ENCODE results near the gene CD109. TPM values are rescaled to one million over a fixed set of nuclear protein-coding genes. Genes with fewer than 3 reads are reported as not detected.

CD109 gene
- total RNA-seq, 1 donor from 2014 or later: 1.5 TPM

DNA sequence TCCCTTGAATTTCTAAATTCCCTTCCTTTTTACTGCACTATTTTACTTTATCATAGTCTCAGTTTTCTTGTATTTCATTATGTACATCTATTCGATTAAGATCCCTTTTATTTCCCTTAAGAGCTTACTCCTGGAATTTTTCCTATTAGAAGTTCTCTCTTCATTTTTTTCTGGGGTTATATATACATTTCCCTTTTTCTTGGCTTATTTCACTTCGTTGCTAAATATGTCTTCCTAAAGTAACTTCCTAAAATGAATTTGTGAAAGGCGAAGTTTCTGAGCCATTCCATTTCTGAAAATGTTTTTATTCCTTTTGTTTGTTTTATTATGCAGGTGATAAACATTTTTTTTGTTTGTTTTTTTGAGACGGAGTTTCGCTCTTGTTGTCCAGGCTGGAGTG is 5.9 kb upstream of the CD109 start:
- TF ChIP-seq, protein P1, sequence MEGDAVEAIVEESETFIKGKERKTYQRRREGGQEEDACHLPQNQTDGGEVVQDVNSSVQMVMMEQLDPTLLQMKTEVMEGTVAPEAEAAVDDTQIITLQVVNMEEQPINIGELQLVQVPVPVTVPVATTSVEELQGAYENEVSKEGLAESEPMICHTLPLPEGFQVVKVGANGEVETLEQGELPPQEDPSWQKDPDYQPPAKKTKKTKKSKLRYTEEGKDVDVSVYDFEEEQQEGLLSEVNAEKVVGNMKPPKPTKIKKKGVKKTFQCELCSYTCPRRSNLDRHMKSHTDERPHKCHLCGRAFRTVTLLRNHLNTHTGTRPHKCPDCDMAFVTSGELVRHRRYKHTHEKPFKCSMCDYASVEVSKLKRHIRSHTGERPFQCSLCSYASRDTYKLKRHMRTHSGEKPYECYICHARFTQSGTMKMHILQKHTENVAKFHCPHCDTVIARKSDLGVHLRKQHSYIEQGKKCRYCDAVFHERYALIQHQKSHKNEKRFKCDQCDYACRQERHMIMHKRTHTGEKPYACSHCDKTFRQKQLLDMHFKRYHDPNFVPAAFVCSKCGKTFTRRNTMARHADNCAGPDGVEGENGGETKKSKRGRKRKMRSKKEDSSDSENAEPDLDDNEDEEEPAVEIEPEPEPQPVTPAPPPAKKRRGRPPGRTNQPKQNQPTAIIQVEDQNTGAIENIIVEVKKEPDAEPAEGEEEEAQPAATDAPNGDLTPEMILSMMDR (conservative IDR thresholded peaks at IDR 0.05): no peak
- H3K36me3 Mint-ChIP-seq: no peaks in the 10 kb centered on the region
- no peak overlapping the region for H3K4me3 Mint-ChIP-seq

DNA sequence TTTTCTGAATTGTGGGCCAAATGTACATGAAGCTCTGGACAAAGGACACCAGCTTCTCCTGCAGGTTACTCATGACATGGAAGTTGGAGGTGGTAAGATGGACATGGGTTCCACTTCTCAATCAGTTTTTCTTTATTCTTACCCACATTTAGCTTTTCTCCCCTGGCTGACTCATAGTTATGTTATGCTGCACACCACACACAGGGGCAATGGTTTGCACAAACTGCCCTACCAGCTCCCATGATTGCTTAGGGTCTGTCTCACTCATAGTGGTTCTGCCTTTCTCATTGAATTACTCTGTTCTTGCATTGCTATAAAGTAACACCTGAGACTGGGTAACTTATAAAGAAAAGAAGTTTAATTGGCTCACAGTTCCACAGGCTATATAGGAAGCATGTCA is 4.5 kb upstream of the CD109 start:
- TF ChIP-seq, protein P1 (conservative IDR thresholded peaks at IDR 0.05): no peak
- no peaks in the 10 kb centered on the region for H3K4me1 Mint-ChIP-seq (ENCODE audit: unreplicated experiment)
- H3K9me3 Mint-ChIP-seq: no peaks in the 10 kb centered on the region
- peaks cover 25% of the 10 kb centered on the region for H3K27me3 Mint-ChIP-seq
- no peak overlapping the region for H3K4me3 Mint-ChIP-seq
- no peaks in the 10 kb centered on the region for H3K36me3 Mint-ChIP-seq
- no peak for DNase-seq (ENCODE audit: extremely low spot score, unreplicated experiment)
- no peak overlapping the region for H3K27ac Mint-ChIP-seq

More for the DNA sequence above, 5.9 kb upstream of the CD109 start:
- no peak overlapping the region for H3K27ac Mint-ChIP-seq
- no peaks in the 10 kb centered on the region for H3K9me3 Mint-ChIP-seq
- H3K27me3 Mint-ChIP-seq: peaks cover 23% of the 10 kb centered on the region
- no peak for DNase-seq (ENCODE audit: extremely low spot score, unreplicated experiment)
- H3K4me1 Mint-ChIP-seq (ENCODE audit: unreplicated experiment): no peaks in the 10 kb centered on the region

DNA sequence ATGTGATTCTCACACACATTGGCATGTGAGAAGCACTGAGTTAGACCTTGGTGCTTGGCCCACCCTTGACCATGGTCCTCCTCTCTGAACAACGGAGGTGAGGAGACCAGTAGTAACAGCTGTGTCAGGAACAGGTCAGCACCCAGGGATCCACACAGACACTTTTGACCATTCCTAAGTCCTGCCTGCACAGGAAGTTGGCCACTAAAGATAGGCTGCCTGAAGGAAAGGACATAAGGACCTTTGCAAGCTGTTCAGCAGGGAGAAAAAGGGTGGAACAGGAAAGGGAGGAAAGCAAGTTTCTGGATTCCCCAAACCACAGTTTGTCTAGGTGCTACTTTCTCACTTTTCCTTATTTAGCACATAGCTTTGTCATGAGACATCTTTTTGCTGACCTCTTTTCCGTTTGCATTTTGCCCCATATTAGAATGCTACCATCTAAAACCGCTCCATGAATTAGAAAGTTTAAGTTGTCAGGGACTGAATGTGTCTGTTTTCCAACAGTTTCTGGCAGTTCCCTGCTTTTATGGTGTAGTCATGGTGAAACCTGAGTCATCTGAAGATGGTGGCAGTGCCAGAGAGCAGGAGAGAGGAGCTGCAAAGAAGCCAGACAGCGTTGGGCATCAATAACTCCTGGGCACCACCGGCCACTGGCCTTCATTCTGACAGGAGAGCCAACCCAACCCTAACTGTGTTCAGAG is 1.1 kb upstream of the CD109 start:
- no peaks in the 10 kb centered on the region for H3K4me1 Mint-ChIP-seq (ENCODE audit: unreplicated experiment)
- H3K9me3 Mint-ChIP-seq: no peaks in the 10 kb centered on the region
- H3K4me3 Mint-ChIP-seq: peak overlapping the region; percentile 85
- no peak for DNase-seq (ENCODE audit: extremely low spot score, unreplicated experiment)
- peaks cover 26% of the 10 kb centered on the region for H3K27me3 Mint-ChIP-seq
- no peak overlapping the region for H3K27ac Mint-ChIP-seq
- TF ChIP-seq, protein P1 (conservative IDR thresholded peaks at IDR 0.05): no peak
- no peaks in the 10 kb centered on the region for H3K36me3 Mint-ChIP-seq

DNA sequence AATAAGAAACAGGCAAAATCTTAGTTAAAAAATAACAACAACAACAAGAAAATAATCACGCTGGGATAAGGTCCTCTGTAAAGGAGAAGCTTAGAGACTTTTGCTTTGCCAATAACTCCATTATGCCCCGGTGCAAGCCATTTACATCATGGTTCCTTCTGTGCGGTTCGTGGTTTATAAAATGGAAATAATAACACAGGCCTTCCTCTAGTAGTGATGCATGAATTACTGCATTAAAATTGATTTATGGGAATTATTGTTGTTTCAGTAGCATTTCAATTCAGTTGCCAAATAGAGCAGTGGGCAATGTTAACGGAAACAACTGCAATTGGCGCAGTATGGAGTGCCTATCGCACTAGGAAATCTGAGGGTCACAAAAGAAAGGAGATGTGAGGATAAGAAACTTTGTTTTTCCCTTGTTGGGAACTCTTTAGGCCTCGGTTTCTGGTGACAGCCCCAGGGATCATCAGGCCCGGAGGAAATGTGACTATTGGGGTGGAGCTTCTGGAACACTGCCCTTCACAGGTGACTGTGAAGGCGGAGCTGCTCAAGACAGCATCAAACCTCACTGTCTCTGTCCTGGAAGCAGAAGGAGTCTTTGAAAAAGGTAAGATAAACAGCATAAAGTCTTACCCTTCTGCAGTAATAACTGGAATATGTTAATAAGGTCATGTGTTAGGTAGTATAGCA is 1.1 kb downstream of the CD109 start:
- Mint-ChIP-seq H3K27me3 (peaks cover 20% of the 10 kb centered on the region), H3K9me3 (no peaks in the 10 kb centered on the region), H3K27ac (no peak overlapping the region), H3K36me3 (no peaks in the 10 kb centered on the region), H3K4me3 (peak overlapping the region; percentile 85), H3K4me1 (ENCODE audit: unreplicated experiment) (no peaks in the 10 kb centered on the region)
- TF ChIP-seq, protein P1 (conservative IDR thresholded peaks at IDR 0.05): no peak
- no peak for DNase-seq (ENCODE audit: extremely low spot score, unreplicated experiment)

DNA sequence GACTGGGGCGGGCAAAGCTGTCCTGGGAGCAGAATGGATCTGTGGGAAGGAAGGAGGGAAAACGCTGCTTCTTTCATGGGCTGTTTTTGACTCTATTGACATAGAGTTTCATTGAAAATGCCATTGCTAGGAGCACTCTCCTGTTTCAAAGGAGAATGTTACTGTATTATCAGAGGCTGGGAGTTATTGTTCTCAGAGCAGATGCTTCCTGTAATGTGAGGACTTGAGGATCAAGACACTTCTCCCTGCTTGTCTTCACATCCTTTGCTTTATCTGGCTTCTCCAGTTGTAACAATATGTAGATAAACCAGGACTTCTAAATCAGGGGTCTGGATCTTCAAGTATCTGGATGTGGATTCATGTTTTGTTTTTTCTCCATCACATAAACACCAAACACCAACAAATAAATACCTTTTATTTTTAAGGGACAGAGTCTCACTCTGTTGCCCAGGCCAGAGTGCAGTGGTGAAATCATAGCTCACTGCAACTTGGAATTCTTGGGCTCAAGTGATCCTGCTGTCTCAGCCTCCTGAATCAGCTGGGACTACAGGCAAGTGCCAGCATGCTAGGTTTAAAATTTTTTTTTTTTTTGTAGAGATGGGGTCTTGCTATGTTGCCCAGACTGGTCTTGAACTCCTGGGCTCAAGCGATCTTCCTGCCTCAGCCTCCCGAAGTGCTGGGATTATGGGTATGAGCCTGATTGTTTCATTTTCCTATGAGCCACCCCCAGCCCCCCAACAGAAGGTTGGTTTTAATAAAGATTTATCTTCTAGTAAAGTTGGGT is 3.9 kb downstream of the CD109 start:
- no peak for DNase-seq (ENCODE audit: extremely low spot score, unreplicated experiment)
- H3K27me3 Mint-ChIP-seq: peaks cover 13% of the 10 kb centered on the region
- no peaks in the 10 kb centered on the region for H3K36me3 Mint-ChIP-seq
- TF ChIP-seq, protein P1 (conservative IDR thresholded peaks at IDR 0.05): no peak
- no peak overlapping the region for H3K4me3 Mint-ChIP-seq
- H3K9me3 Mint-ChIP-seq: no peaks in the 10 kb centered on the region
- no peak overlapping the region for H3K27ac Mint-ChIP-seq
- no peaks in the 10 kb centered on the region for H3K4me1 Mint-ChIP-seq (ENCODE audit: unreplicated experiment)

Measured in type B pancreatic cell (in vitro differentiated cells).